ENCODE data around the gene DGKH.

DNA sequence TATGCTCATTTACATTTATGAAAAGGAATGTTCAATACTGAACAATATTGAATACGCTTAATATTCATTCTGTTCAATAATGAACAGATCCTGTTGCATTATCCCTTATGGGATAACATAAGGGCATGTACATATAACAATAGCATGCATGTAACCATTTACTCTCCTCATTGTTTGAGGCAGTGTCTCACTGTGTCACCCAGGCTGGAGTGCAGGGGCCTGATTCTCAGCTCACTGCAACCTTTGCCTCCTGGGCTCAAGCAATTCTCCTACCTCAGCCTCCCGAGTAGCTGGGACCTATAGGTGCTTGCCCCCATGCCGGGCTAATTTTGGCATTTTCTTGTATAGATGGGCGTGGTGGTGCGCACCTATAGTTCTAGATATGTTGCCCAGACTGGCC lies 4.8 kb upstream of the DGKH start:
- TF ChIP-seq, protein P1, sequence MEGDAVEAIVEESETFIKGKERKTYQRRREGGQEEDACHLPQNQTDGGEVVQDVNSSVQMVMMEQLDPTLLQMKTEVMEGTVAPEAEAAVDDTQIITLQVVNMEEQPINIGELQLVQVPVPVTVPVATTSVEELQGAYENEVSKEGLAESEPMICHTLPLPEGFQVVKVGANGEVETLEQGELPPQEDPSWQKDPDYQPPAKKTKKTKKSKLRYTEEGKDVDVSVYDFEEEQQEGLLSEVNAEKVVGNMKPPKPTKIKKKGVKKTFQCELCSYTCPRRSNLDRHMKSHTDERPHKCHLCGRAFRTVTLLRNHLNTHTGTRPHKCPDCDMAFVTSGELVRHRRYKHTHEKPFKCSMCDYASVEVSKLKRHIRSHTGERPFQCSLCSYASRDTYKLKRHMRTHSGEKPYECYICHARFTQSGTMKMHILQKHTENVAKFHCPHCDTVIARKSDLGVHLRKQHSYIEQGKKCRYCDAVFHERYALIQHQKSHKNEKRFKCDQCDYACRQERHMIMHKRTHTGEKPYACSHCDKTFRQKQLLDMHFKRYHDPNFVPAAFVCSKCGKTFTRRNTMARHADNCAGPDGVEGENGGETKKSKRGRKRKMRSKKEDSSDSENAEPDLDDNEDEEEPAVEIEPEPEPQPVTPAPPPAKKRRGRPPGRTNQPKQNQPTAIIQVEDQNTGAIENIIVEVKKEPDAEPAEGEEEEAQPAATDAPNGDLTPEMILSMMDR (IDR thresholded peaks at IDR 0.05; ENCODE audit: poor library complexity) = no peak
- no peak for TF ChIP-seq EZH2 (IDR thresholded peaks at IDR 0.05; ENCODE audit: borderline replicate concordance)
